Glomerular visceral epithelial cell (primary cell): ENCODE data around the gene NT5C3A.
"Not testable (repeated sequence)": the region's sequence is repeated elsewhere in the genome, so short reads cannot be mapped to it uniquely, and the experiment has no call there.

ENCODE experiments used
- DNase-seq: peaks from one replicate; pipeline ENCODE4 v3.0.0-alpha.2; 2016; ENCODE audit errors: extremely low spot score

The NT5C3A gene

GRCh38 chr7:32979902-32980301 is 82.7 kb downstream of the NT5C3A start:
- not testable (repeated sequence) for DNase-seq

GRCh38 chr7:32979246-32979645 is 83.3 kb downstream of the NT5C3A start:
- DNase-seq: peak; percentile 47

GRCh38 chr7:32977159-32977558 is 85.4 kb downstream of the NT5C3A start:
- DNase-seq: not testable (repeated sequence)

- not testable (repeated sequence) for DNase-seq
Measured at GRCh38 chr7:32971967-32972366, 90.6 kb downstream of the NT5C3A start.

GRCh38 chr7:32967268-32967582 is 95.4 kb downstream of the NT5C3A start:
- DNase-seq: not testable (repeated sequence)

GRCh38 chr7:32966489-32967267 is 95.9 kb downstream of the NT5C3A start:
- DNase-seq: not testable (repeated sequence)

- DNase-seq: not testable (repeated sequence)
Measured at GRCh38 chr7:32964461-32965159, 98.0 kb downstream of the NT5C3A start.
